Heart left ventricle (tissue), 16 donors: ENCODE data around the gene FAF1. TPM values are rescaled to one million over a fixed set of nuclear protein-coding genes. Genes with fewer than 3 reads are reported as not detected.

Experiments used
- ATAC-seq, 4 donors: fragments of 200-7000 bp; cut with Tn5 transposase; one replicate each; pipeline ENCODE4 v1.9.1; 2020 to 2022; ENCODE audit warnings: moderate library complexity in 4 of 4, mild to moderate bottlenecking in 3 of 4, moderate number of reproducible peaks in 1 of 4
- DNase-seq, 5 donors: peaks; one replicate each; pipeline ENCODE4 v3.0.0-alpha.2; 2020
- H3K27ac ChIP-seq, 12 donors: fragments of 200-600 bp; sonication (generic) in 4 of 12; one replicate each; pipeline versions ENCODE4 v1.5.0 to v1.8.0; 2016 to 2022; ENCODE audit warnings: mild to moderate bottlenecking in 2 of 12
- H3K27me3 ChIP-seq, 9 donors: fragments of 200-600 bp; sonication (generic) in 2 of 9; one replicate each; pipeline versions ENCODE4 v1.5.1 to v1.8.0; 2016 to 2022; ENCODE audit warnings: mild to moderate bottlenecking in 3 of 9
- H3K36me3 ChIP-seq, 9 donors: fragments of 200-600 bp; sonication (generic) in 2 of 9; one replicate each; pipeline versions ENCODE4 v1.5.0 to v1.8.0; 2018 to 2022; ENCODE audit warnings: mild to moderate bottlenecking in 2 of 9
- H3K4me1 ChIP-seq, 12 donors: fragments of 200-600 bp; sonication (generic) in 4 of 12; one replicate each; pipeline versions ENCODE4 v1.5.0 to v1.8.0; 2016 to 2022; ENCODE audit warnings: mild to moderate bottlenecking in 3 of 12
- H3K4me3 ChIP-seq, 12 donors: fragments of 200-600 bp; sonication (generic) in 4 of 12; one replicate each; pipeline versions ENCODE4 v1.5.0 to v1.8.0; 2017 to 2022; ENCODE audit warnings: mild to moderate bottlenecking in 9 of 12, moderate library complexity in 4 of 12
- H3K9me3 ChIP-seq, 12 donors: fragments of 200-600 bp; sonication (generic) in 4 of 12; one replicate each; pipeline versions ENCODE4 v1.5.0 to v1.8.0; 2016 to 2022; ENCODE audit warnings: mild to moderate bottlenecking in 1 of 12
- CTCF ChIP-seq, 12 donors: fragments of 200-600 bp; sonication (generic) in 4 of 12; IDR thresholded peaks; one replicate each; pipeline versions ENCODE4 v1.5.0 to v1.8.0; 2018 to 2022; ENCODE audit warnings: antibody characterized with exemption in 12 of 12, mild to moderate bottlenecking in 5 of 12
- POLR2A ChIP-seq, 2 donors: fragments of 450-650 bp; IDR thresholded peaks; one replicate each; pipeline ENCODE4 v1.6.1; 2017; ENCODE audit warnings: antibody characterized with exemption in 2 of 2, mild to moderate bottlenecking in 2 of 2, moderate library complexity in 2 of 2
- whole genome bisulfite sequencing, 4 donors: extraction: QIAGEN DNeasy Blood & Tissue Kit in 2 of 4; methylation state at CpG; one replicate each; pipeline versions ENCODE4 v1.1.5 to v1.1.7; 2013 to 2018; 5-methylcytosine and 5-hydroxymethylcytosine counted together
- intact Hi-C, 10 donors: fragments of 100-400 bp; cut with DNase I; formaldehyde crosslinking; loops; one replicate each; pipeline versions ENCODE4 v1.11.1 to v1.14.2; 2022
- polyA plus RNA-seq, 2 donors: library from polyadenylated mRNA; stranded (reverse); fragments of 200-250 nt; gene quantifications; one replicate each; pipeline ENCODE4 v1.2.3, GENCODE V29; 2013
- total RNA-seq, 9 donors: library from RNA; depleted of rRNA in 2 of 9; stranded (reverse); fragments of >200 nt in 2 of 9; fragmentation: NEBNext Ultra II Directional in 3 of 9; extraction: Animal tissue kit (Norgen Biotek cat#: 25700) in 3 of 9; gene quantifications; one replicate each; pipeline versions ENCODE4 v1.1.0 to v1.2.4, GENCODE V29; 2016 to 2023
- donor health status: ischemic (EF 13 %, LVEDD 7.1; RV severe dilation, severe dysfunction).
- donor health status: healthy with polysubstance abuse.
- donor health status: DM: no; HTN: yes; CAD: no.
- donor health status: DM: no; HTN: no; CAD: no.
- donor health status: ischemic (EF 25% LVEDD 6.9; RV normal size, moderate dysfunction).
- donor health status: ischemic (EF 25% LVEDD 5.7; RV mildly dilated, moderate dysfunction).
- donor health status: healthy.
- donor health status: DM: yes; HTN: yes; CAD: no.
- donor health status: ischemic (EF 35%, LVEDD 5.7; RV mildly dilated, moderate dysfunction).
- donor health status: nonischemic (EF 11% LVEDD 7.7; RV severe dilation, severe dysfunction).
- donor health status: DM: yes; HTN: yes; CAD: no.
- donor health status: PGD.
- donor health status: ischemic (EF 29% LVEDD 5.4; RV normal size, mild dysfunction).
- donor health status: nonischemic (EF 23%, LVEDD 6.1; RV moderate dilation, normal function).

Gene FAF1
- total and polyA plus RNA-seq, 11 donors: 41.0 to 112 (median 81.3) TPM

- H3K36me3 ChIP-seq: peaks cover 0 to 5% (median 0%) of the 10 kb centered on the region in 9 donors
- 91 to 98% (median 96%) methylated on average over 2 of the region's 2 CpGs for WGBS, 4 donors
Observed at GRCh38 chr1:50693829-50694228, 266.2 kb downstream of the FAF1 start.

GRCh38 chr1:50684185-50684584, 275.9 kb downstream of the FAF1 start:
- intact Hi-C loops: no loop called here
- 76 to 91% (median 90%) methylated on average over 3 of the region's 3 CpGs for WGBS, 4 donors
- Histone ChIP-seq H3K36me3 (peaks cover 0 to 20% (median 12%) of the 10 kb centered on the region in 9 donors), H3K27me3 (no peaks in the 10 kb centered on the region), H3K4me1 (no peaks in the 10 kb centered on the region), H3K27ac (no peak overlapping the region), H3K4me3 (no peak overlapping the region), H3K9me3 (no peaks in the 10 kb centered on the region)
- ATAC-seq (no peak), DNase-seq (no peak)
- TF ChIP-seq POLR2A (IDR thresholded peaks at IDR 0.05) (no peak), CTCF (IDR thresholded peaks at IDR 0.05) (no peak)

More at GRCh38 chr1:50693829-50694228, 266.2 kb downstream of the FAF1 start:
- Histone ChIP-seq H3K9me3 (no peaks in the 10 kb centered on the region), H3K27me3 (no peaks in the 10 kb centered on the region), H3K4me1 (peaks cover 0 to 5% (median 0%) of the 10 kb centered on the region in 12 donors), H3K27ac (no peak overlapping the region), H3K4me3 (no peak overlapping the region)
- DNase-seq (no peak), ATAC-seq (no peak)
- TF ChIP-seq CTCF (IDR thresholded peaks at IDR 0.05): no peak
- no peak for TF ChIP-seq POLR2A (IDR thresholded peaks at IDR 0.05)
- intact Hi-C loops: loop anchor here in 1 of 10 donors (10.0 kb wide), 1 partner anchor 59 kb away; no protein-coding TSS in a partner anchor

- Histone ChIP-seq H3K4me3 (no peak overlapping the region), H3K27me3 (no peaks in the 10 kb centered on the region), H3K36me3 (peaks cover 0 to 11% (median 0%) of the 10 kb centered on the region in 9 donors), H3K4me1 (no peaks in the 10 kb centered on the region), H3K9me3 (no peaks in the 10 kb centered on the region), H3K27ac (peak overlapping the region in 1 of 12 donors; percentile 26)
- DNase-seq: no peak
- intact Hi-C loops: no loop called here
- TF ChIP-seq POLR2A (IDR thresholded peaks at IDR 0.05) (no peak), CTCF (IDR thresholded peaks at IDR 0.05) (no peak)
- 95 to 100% (median 99%) methylated on average over 3 of the region's 3 CpGs for WGBS, 4 donors
- no peak for ATAC-seq
Observed at GRCh38 chr1:50681931-50682330, 278.1 kb downstream of the FAF1 start.

- peaks cover 0 to 9% (median 0%) of the 10 kb centered on the region in 9 donors for H3K36me3 ChIP-seq
- no peaks in the 10 kb centered on the region for H3K9me3 ChIP-seq
- 59 to 74% (median 66%) methylated on average over 4 of the region's 4 CpGs for WGBS, 4 donors
- peaks cover 0 to 18% (median 9%) of the 10 kb centered on the region in 12 donors for H3K4me1 ChIP-seq
- ATAC-seq: no peak
- TF ChIP-seq POLR2A (IDR thresholded peaks at IDR 0.05) (no peak), CTCF (IDR thresholded peaks at IDR 0.05) (no peak)
- H3K27me3 ChIP-seq: no peaks in the 10 kb centered on the region
- no peak overlapping the region for H3K27ac ChIP-seq
- intact Hi-C loops: no loop called here
- no peak for DNase-seq
- H3K4me3 ChIP-seq: no peak overlapping the region
Observed at GRCh38 chr1:50667710-50668356, 292.2 kb downstream of the FAF1 start.
